Measurements from ENCODE around the gene ENO4. TPM values are rescaled to one million over a fixed set of nuclear protein-coding genes. Genes with fewer than 3 reads are reported as not detected.

Gene ENO4
- total RNA-seq, 2 donors from 2014 or later = 0.27 to 0.91 TPM

DNA sequence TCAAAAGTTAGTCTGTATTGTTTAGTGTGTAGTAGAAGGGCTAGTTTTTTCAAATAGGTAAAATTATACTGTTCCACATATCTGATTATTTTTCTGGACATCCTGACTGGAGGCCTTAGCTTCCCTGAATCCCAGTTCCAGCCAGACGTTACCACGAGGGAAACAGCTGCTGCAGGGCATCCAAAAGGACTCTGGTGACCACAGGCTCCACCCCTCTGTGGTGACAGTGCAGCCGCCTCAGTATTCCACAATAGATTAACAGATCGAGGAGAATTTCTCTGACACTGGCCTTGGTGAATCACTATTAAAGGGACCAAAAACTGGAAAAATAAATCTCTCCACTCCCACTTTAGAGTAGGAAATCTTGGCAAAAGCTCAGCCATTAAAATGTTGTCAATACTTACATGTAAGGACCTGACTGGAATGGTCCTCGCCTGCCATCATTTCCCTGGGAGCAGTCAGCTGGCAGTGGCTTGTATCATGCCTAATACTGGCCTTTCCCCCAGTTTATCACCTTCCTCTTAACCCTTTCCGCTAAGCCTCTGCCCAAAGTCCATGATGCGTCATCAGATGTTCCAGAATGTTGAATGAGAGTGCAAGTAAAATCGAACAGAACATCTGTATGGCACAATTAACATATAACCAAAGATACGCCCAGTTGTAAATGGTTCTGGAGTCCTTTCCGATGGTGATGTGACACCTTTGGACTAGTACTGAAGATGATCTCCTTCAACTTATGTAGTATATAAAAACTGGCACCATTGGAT, 31.6 kb downstream of the ENO4 start:
- WGBS = 63% methylated on average over 10 of the region's 10 CpGs
- Histone ChIP-seq H3K27me3 (replicated peaks; ENCODE audit: insufficient read depth) (no peaks in the 10 kb centered on the region), H3K4me1 (replicated peaks) (no peaks in the 10 kb centered on the region), H3K27ac (no peak overlapping the region), H3K36me3 (no peaks in the 10 kb centered on the region), H3K4me3 (no peak overlapping the region), H3K9me3 (no peaks in the 10 kb centered on the region)
- intact Hi-C loops (cut with DNase I) = no loop called here
- no peak for DNase-seq (ENCODE audit: low spot score)
- TF ChIP-seq, protein P1, sequence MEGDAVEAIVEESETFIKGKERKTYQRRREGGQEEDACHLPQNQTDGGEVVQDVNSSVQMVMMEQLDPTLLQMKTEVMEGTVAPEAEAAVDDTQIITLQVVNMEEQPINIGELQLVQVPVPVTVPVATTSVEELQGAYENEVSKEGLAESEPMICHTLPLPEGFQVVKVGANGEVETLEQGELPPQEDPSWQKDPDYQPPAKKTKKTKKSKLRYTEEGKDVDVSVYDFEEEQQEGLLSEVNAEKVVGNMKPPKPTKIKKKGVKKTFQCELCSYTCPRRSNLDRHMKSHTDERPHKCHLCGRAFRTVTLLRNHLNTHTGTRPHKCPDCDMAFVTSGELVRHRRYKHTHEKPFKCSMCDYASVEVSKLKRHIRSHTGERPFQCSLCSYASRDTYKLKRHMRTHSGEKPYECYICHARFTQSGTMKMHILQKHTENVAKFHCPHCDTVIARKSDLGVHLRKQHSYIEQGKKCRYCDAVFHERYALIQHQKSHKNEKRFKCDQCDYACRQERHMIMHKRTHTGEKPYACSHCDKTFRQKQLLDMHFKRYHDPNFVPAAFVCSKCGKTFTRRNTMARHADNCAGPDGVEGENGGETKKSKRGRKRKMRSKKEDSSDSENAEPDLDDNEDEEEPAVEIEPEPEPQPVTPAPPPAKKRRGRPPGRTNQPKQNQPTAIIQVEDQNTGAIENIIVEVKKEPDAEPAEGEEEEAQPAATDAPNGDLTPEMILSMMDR (IDR thresholded peaks at IDR 0.05) = no peak
- TF ChIP-seq POLR2AphosphoS5 (IDR thresholded peaks at IDR 0.05) = no peak
- TF ChIP-seq POLR2A (IDR thresholded peaks at IDR 0.05) = no peak

DNA sequence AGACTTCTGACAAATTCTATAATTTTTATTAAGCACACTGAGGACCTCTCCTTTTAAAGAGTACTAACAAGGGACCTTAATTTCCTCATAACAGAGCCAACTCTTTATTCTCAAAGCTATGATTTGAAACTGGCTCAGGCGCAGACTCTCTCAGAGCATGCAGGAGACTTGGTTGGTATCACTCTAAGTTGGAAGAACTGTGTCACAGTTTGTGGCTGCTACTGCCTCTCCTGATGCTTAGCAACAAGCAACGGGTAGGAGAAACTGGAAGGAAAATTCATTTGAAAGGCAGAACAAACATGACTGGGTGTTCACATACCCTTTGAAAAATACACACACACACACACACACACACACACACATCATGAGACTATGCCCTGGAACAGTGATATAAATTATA, 33.3 kb downstream of the ENO4 start:
- no peak for TF ChIP-seq POLR2AphosphoS5 (IDR thresholded peaks at IDR 0.05)
- TF ChIP-seq POLR2A (IDR thresholded peaks at IDR 0.05) = no peak
- TF ChIP-seq, protein P1 (IDR thresholded peaks at IDR 0.05) = no peak
- Histone ChIP-seq H3K27me3 (replicated peaks; ENCODE audit: insufficient read depth) (no peaks in the 10 kb centered on the region), H3K4me1 (replicated peaks) (no peaks in the 10 kb centered on the region), H3K27ac (no peak overlapping the region), H3K9me3 (no peaks in the 10 kb centered on the region), H3K4me3 (no peak overlapping the region), H3K36me3 (no peaks in the 10 kb centered on the region)
- intact Hi-C loops (cut with DNase I) = no loop called here
- no peak for DNase-seq (ENCODE audit: low spot score)
- WGBS = 66% methylated on average over 2 of the region's 2 CpGs

GRCh38 chr10:116886772-116887171, 37.5 kb downstream of the ENO4 start:
- no peak for TF ChIP-seq POLR2AphosphoS5 (IDR thresholded peaks at IDR 0.05)
- TF ChIP-seq, protein P1 (IDR thresholded peaks at IDR 0.05) = no peak
- Histone ChIP-seq H3K27ac (no peak overlapping the region), H3K4me1 (replicated peaks) (no peaks in the 10 kb centered on the region), H3K4me3 (no peak overlapping the region), H3K9me3 (no peaks in the 10 kb centered on the region), H3K36me3 (no peaks in the 10 kb centered on the region), H3K27me3 (replicated peaks; ENCODE audit: insufficient read depth) (no peaks in the 10 kb centered on the region)
- intact Hi-C loops (cut with DNase I) = no loop called here
- DNase-seq (ENCODE audit: low spot score) = no peak
- WGBS = 70% methylated on average over 4 of the region's 4 CpGs

GRCh38 chr10:116888380-116889055, 39.2 kb downstream of the ENO4 start:
- TF ChIP-seq, protein P1 (IDR thresholded peaks at IDR 0.05) = no peak
- TF ChIP-seq POLR2AphosphoS5 (IDR thresholded peaks at IDR 0.05) (peak; percentile 61), POLR2A (IDR thresholded peaks at IDR 0.05) (no peak)
- peak; percentile 65 for DNase-seq (ENCODE audit: low spot score)
- no peaks in the 10 kb centered on the region for H3K36me3 ChIP-seq
- H3K4me1 ChIP-seq (replicated peaks) = no peaks in the 10 kb centered on the region
- H3K27ac ChIP-seq = no peak overlapping the region
- no peaks in the 10 kb centered on the region for H3K9me3 ChIP-seq
- no peaks in the 10 kb centered on the region for H3K27me3 ChIP-seq (replicated peaks; ENCODE audit: insufficient read depth)
- WGBS = 45% methylated on average over 7 of the region's 7 CpGs
- H3K4me3 ChIP-seq = no peak overlapping the region
- intact Hi-C loops (cut with DNase I) = no loop called here

DNA sequence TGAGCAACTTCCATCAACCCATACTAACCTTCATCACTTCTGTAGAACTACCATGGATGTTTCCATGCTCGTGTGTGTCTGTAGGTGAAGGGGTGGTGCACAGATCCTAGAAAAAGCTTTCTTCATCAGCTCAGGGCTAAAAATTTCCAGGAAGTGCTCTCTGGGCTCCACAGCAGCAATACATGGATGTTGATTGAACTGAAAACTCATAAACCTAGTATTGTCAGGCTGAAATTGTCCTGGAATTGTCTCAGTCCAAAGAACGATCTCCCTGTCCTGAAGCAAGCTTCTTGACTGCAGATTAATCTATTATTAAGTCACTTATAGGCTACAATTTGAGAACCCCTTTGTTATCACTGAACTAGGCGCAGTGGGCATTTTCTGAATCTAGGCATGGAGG, 39.8 kb downstream of the ENO4 start:
- Histone ChIP-seq H3K36me3 (no peaks in the 10 kb centered on the region), H3K27me3 (replicated peaks; ENCODE audit: insufficient read depth) (no peaks in the 10 kb centered on the region), H3K4me3 (no peak overlapping the region), H3K4me1 (replicated peaks) (no peaks in the 10 kb centered on the region), H3K9me3 (no peaks in the 10 kb centered on the region), H3K27ac (no peak overlapping the region)
- TF ChIP-seq, protein P1 (IDR thresholded peaks at IDR 0.05) = no peak
- TF ChIP-seq POLR2AphosphoS5 (IDR thresholded peaks at IDR 0.05) (no peak), POLR2A (IDR thresholded peaks at IDR 0.05) (no peak)
- WGBS = 86% methylated on average over 3 of the region's 3 CpGs
- DNase-seq (ENCODE audit: low spot score) = no peak
- intact Hi-C loops (cut with DNase I) = no loop called here

All from prostate gland (tissue), 2 donors.